H9 (cell line): ENCODE data around the gene PCDH9. TPM values are rescaled to one million over a fixed set of nuclear protein-coding genes. Genes with fewer than 3 reads are reported as not detected.

Experiments
- DNase-seq: peaks from one replicate; pipeline ENCODE4 v3.0.0-alpha.2; 2017
- H2AFZ ChIP-seq: one replicate; pipeline ENCODE4 v1.6.1; 2013; ENCODE audit warnings: mild to moderate bottlenecking, low read length, control low read depth, moderate library complexity
- H2AK5ac ChIP-seq: 2 replicates; pipeline ENCODE4 v1.6.1; 2013; ENCODE audit warnings: low read length, control low read depth, mixed read lengths; ENCODE audit not compliant: insufficient read length
- H2BK120ac ChIP-seq: one replicate; pipeline ENCODE4 v1.6.1; 2013; ENCODE audit warnings: low read depth, mild to moderate bottlenecking, low read length, control low read depth, inconsistent platforms; ENCODE audit not compliant: poor library complexity, severe bottlenecking
- H2BK12ac ChIP-seq: 2 replicates; pipeline ENCODE4 v1.6.1; 2013; ENCODE audit warnings: low read length, control low read depth, mixed read lengths, low read depth; ENCODE audit not compliant: insufficient read length
- H2BK15ac ChIP-seq: 2 replicates; pipeline ENCODE4 v1.6.1; 2013; ENCODE audit warnings: low read depth, low read length, control low read depth
- H2BK20ac ChIP-seq: one replicate; pipeline ENCODE4 v1.6.1; 2013; ENCODE audit warnings: low read depth, mild to moderate bottlenecking, low read length, control low read depth, inconsistent platforms; ENCODE audit not compliant: poor library complexity, severe bottlenecking
- H2BK5ac ChIP-seq: 2 replicates; pipeline ENCODE4 v1.6.1; 2013; ENCODE audit warnings: low read length, control low read depth, mixed read lengths; ENCODE audit not compliant: insufficient read length
- H3K14ac ChIP-seq: 2 replicates; pipeline ENCODE4 v1.6.1; 2013; ENCODE audit warnings: low read length, control low read depth; ENCODE audit not compliant: insufficient read depth
- H3K18ac ChIP-seq: 2 replicates; pipeline ENCODE4 v1.6.1; 2013; ENCODE audit warnings: low read depth, mild to moderate bottlenecking, mixed read lengths, low read length, control low read depth; ENCODE audit not compliant: insufficient read length
- H3K23ac ChIP-seq: 2 replicates; pipeline ENCODE4 v1.6.1; 2013; ENCODE audit warnings: low read length, control low read depth, mixed read lengths, low read depth; ENCODE audit not compliant: insufficient read length
- H3K23me2 ChIP-seq: 2 replicates; pipeline ENCODE4 v1.6.1; 2013; ENCODE audit warnings: low read depth, mild to moderate bottlenecking, mixed read lengths, low read length, control low read depth; ENCODE audit not compliant: insufficient read length, poor library complexity, severe bottlenecking
- H3K27ac ChIP-seq: 2 replicates; pipeline ENCODE4 v1.5.1; 2013; ENCODE audit warnings: low read length, control low read depth, mixed read lengths, low read depth; ENCODE audit not compliant: insufficient read length
- H3K27me3 ChIP-seq: 2 replicates; pipeline ENCODE4 v1.6.1; 2013; ENCODE audit warnings: low read length, control low read depth, inconsistent platforms; ENCODE audit not compliant: insufficient read depth
- H3K4ac ChIP-seq: 2 replicates; pipeline ENCODE4 v1.6.1; 2013; ENCODE audit warnings: low read depth, mild to moderate bottlenecking, control low read depth, inconsistent platforms, low read length, moderate library complexity
- H3K4me1 ChIP-seq: 2 replicates; pipeline ENCODE4 v1.6.1; 2013; ENCODE audit warnings: low read length, control low read depth, inconsistent platforms; ENCODE audit not compliant: insufficient read depth
- H3K4me2 ChIP-seq: 2 replicates; pipeline ENCODE4 v1.6.1; 2013; ENCODE audit warnings: low read length, control low read depth, mixed read lengths; ENCODE audit not compliant: insufficient read length, insufficient read depth
- H3K56ac ChIP-seq: 2 replicates; pipeline ENCODE4 v1.6.1; 2013; ENCODE audit warnings: low read depth, mild to moderate bottlenecking, mixed read lengths, low read length, control low read depth; ENCODE audit not compliant: insufficient read length
- H3K79me1 ChIP-seq: 2 replicates; pipeline ENCODE4 v1.6.1; 2013; ENCODE audit warnings: low read depth, mild to moderate bottlenecking, moderate library complexity, low read length, control low read depth, inconsistent platforms; ENCODE audit not compliant: insufficient read depth, poor library complexity, severe bottlenecking
- H3K79me2 ChIP-seq: 2 replicates; pipeline ENCODE4 v1.6.1; 2013; ENCODE audit warnings: low read length, control low read depth, inconsistent platforms; ENCODE audit not compliant: insufficient read depth
- H3K9ac ChIP-seq: 2 replicates; pipeline ENCODE4 v1.6.1; 2013; ENCODE audit warnings: low read length, control low read depth, mixed read lengths; ENCODE audit not compliant: insufficient read length; ENCODE audit errors: extremely low read depth
- H3K9me3 ChIP-seq: one replicate; pipeline ENCODE4 v1.6.1; 2013; ENCODE audit warnings: low read depth, low read length, inconsistent platforms; ENCODE audit not compliant: control insufficient read depth
- H3T11ph ChIP-seq: one replicate; pipeline ENCODE4 v1.6.1; 2013; ENCODE audit warnings: mild to moderate bottlenecking, low read length, control low read depth, inconsistent platforms
- H4K20me1 ChIP-seq: one replicate; pipeline ENCODE4 v1.6.1; 2013; ENCODE audit not compliant: control insufficient read depth, insufficient read length, insufficient read depth
- H4K5ac ChIP-seq: 2 replicates; pipeline ENCODE4 v1.6.1; 2013; ENCODE audit warnings: low read depth, mild to moderate bottlenecking, mixed read lengths, low read length, control low read depth; ENCODE audit not compliant: insufficient read length
- H4K8ac ChIP-seq: replicated peaks from 2 replicates; pipeline ENCODE4 v1.6.1; 2013; ENCODE audit warnings: low read length, control low read depth, mixed read lengths, low read depth; ENCODE audit not compliant: insufficient read length
- H4K91ac ChIP-seq: 2 replicates; pipeline ENCODE4 v1.6.1; 2013; ENCODE audit warnings: low read depth, mild to moderate bottlenecking, moderate library complexity, mixed read lengths, low read length, control low read depth; ENCODE audit not compliant: insufficient read length
- H3K27ac Mint-ChIP-seq, 3 experiments: 2 replicates in 2 of 3; 3 replicates in 1 of 3; pipeline ENCODE4 v1.8.0; 2020 to 2021; ENCODE audit warnings: mixed read lengths in 3 of 3, mild to moderate bottlenecking in 1 of 3, moderate library complexity in 1 of 3
- H3K27me3 Mint-ChIP-seq: 2 replicates; pipeline ENCODE4 v1.8.0; 2021; ENCODE audit warnings: low read depth, mild to moderate bottlenecking, moderate library complexity, mixed read lengths
- H3K36me3 Mint-ChIP-seq, 3 experiments: 2 replicates in 2 of 3; 3 replicates in 1 of 3; pipeline ENCODE4 v1.8.0; 2020 to 2021; ENCODE audit warnings: low read depth in 3 of 3, mixed read lengths in 3 of 3; ENCODE audit not compliant: insufficient read depth in 1 of 3
- H3K4me1 Mint-ChIP-seq, 2 experiments: 2 replicates each; pipeline ENCODE4 v1.8.0; 2020; ENCODE audit warnings: mixed read lengths in 2 of 2
- H3K4me3 Mint-ChIP-seq, 2 experiments: 2 replicates in 1 of 2; 3 replicates in 1 of 2; pipeline ENCODE4 v1.8.0; 2020 to 2021; ENCODE audit warnings: mild to moderate bottlenecking in 2 of 2, mixed read lengths in 2 of 2, moderate library complexity in 1 of 2
- H3K9me3 Mint-ChIP-seq, 2 experiments: 2 replicates in 1 of 2; 3 replicates in 1 of 2; pipeline ENCODE4 v1.8.0; 2020; ENCODE audit warnings: mild to moderate bottlenecking in 2 of 2, mixed read lengths in 2 of 2, moderate library complexity in 1 of 2
- WGBS: extraction: QIAGEN DNeasy Blood & Tissue Kit; methylation state at CpG from one replicate; pipeline ENCODE4 v1.1.7; 2013; ENCODE audit warnings: missing lambda C conversion rate, low lambda C conversion rate, mixed read lengths; ENCODE audit not compliant: insufficient read length; ENCODE audit errors: extremely low coverage; 5-methylcytosine and 5-hydroxymethylcytosine counted together
- total RNA-seq: library from RNA; stranded (reverse); gene quantifications from 2 replicates; pipeline ENCODE4 v1.2.1, GENCODE V29; 2021
- TF ChIP-seq, protein P1 (sequence below): fragments of 200-600 bp; sonication (generic); conservative IDR thresholded peaks from 3 replicates; pipeline ENCODE4 v1.8.0; 2021; ENCODE audit warnings: antibody characterized with exemption, mild to moderate bottlenecking

The PCDH9 gene
- total RNA-seq, 1 experiment from 2014 or later, result 0.11 TPM

DNA sequence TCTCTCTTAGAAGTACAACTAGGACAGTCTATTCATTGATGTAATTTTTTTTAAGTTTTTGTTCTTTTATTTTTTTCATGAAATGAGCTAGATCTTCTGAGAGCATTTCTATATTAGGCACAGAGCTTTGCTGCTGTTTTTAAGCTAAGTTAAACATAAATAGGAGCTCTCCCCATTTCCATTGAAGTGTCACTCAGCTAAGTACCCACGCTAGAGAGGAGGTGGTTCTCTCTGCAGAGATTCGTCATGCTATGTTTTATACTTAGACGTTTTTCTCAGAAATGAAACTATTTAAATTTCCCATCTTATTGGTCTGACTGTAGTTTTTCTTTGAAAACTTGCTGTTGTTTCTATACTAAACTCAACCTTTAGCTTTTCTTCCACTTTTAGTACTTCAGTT, 271.5 kb downstream of the PCDH9 start:
- no peak overlapping the region for H2BK5ac ChIP-seq
- TF ChIP-seq, protein P1, sequence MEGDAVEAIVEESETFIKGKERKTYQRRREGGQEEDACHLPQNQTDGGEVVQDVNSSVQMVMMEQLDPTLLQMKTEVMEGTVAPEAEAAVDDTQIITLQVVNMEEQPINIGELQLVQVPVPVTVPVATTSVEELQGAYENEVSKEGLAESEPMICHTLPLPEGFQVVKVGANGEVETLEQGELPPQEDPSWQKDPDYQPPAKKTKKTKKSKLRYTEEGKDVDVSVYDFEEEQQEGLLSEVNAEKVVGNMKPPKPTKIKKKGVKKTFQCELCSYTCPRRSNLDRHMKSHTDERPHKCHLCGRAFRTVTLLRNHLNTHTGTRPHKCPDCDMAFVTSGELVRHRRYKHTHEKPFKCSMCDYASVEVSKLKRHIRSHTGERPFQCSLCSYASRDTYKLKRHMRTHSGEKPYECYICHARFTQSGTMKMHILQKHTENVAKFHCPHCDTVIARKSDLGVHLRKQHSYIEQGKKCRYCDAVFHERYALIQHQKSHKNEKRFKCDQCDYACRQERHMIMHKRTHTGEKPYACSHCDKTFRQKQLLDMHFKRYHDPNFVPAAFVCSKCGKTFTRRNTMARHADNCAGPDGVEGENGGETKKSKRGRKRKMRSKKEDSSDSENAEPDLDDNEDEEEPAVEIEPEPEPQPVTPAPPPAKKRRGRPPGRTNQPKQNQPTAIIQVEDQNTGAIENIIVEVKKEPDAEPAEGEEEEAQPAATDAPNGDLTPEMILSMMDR, result no peak
- H3K14ac ChIP-seq, result no peak overlapping the region
- no peak overlapping the region for H2BK12ac ChIP-seq
- Mint-ChIP-seq H3K9me3 (no peaks in the 10 kb centered on the region; a peak in 2 of 5 replicates), H3K4me1 (peaks cover 0 to 7% of the 10 kb centered on the region in 2 experiments; a peak in 1 of 4 replicates), H3K4me3 (no peak overlapping the region), H3K27ac (no peak overlapping the region), H3K27me3 (no peaks in the 10 kb centered on the region), H3K36me3 (no peaks in the 10 kb centered on the region)
- H3T11ph ChIP-seq, result no peak overlapping the region
- H3K79me2 ChIP-seq, result no peaks in the 10 kb centered on the region
- no peak overlapping the region for H4K5ac ChIP-seq
- no peaks in the 10 kb centered on the region for H3K79me1 ChIP-seq
- H2BK20ac ChIP-seq, result no peak overlapping the region
- H2BK15ac ChIP-seq, result no peak overlapping the region
- H3K23me2 ChIP-seq, result no peaks in the 10 kb centered on the region
- no CpG with 5 or more reads among the region's 3 CpGs for WGBS
- no peaks in the 10 kb centered on the region; the same call in 1 of the 2 replicates for H3K4me1 ChIP-seq
- H3K23ac ChIP-seq, result no peak overlapping the region
- no peak overlapping the region for H2AFZ ChIP-seq
- H3K27ac ChIP-seq, result no peak overlapping the region
- no peak overlapping the region for H3K18ac ChIP-seq
- H4K91ac ChIP-seq, result no peak overlapping the region
- DNase-seq, result no peak
- no peaks in the 10 kb centered on the region for H3K9me3 ChIP-seq
- no peaks in the 10 kb centered on the region for H3K27me3 ChIP-seq
- H3K4ac ChIP-seq, result no peak overlapping the region
- H2BK120ac ChIP-seq, result no peak overlapping the region
- no peak overlapping the region for H3K9ac ChIP-seq
- H2AK5ac ChIP-seq, result no peak overlapping the region
- H4K20me1 ChIP-seq, result no peaks in the 10 kb centered on the region
- no peak overlapping the region for H3K4me2 ChIP-seq
- no peak overlapping the region for H4K8ac ChIP-seq
- no peak overlapping the region for H3K56ac ChIP-seq
